Measurements from ENCODE around the gene VAMP2.

The VAMP2 gene

DNA sequence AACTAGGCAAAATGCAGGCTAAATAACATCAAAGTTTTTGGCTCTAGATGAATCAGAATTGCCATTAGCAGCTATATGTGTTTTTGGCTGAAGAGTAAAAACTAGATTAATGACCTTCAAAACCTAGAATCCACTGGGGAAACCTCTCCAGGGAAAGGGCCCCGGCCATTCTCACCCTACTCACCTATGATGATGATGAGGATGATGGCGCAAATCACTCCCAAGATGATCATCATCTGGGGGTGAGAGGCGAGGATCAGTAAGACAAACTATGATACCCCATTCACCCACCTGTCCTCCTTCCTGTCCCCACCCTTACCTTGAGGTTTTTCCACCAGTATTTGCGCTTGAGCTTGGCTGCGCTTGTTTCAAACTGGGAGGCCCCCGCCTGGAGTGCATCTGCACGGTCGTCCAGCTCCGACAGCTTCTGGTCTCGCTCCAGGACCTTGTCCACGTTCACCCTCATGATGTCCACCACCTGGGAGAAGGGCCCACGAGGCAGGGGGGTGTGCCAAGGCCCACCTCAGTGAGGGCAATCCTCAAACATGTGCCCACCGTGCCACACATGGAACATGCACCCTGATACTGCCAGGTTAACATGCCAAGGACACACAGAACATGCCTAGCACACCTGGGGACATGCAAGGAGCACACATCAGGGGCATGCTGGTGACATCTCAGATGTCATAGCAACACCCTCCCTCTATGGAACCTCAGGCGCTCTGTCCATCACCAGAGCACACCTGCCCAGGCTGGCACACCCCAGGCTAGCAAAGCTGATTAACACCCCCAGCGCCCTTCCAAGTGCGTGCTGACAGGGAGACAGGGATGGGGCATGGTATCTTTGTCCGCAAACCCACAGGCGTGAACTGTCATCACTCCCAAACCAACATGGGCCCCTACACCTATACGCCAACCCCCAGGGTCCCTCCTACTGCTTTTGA, 1.2 kb downstream of the VAMP2 start:
- no peak for DNase-seq (ENCODE audit: low read depth)

GRCh38 chr17:8160741-8161221, 2.0 kb downstream of the VAMP2 start:
- H3K4me3 ChIP-seq (ENCODE audit: low read length) = no peak overlapping the region
- no peak for DNase-seq (ENCODE audit: low read depth)
- no peak for TF ChIP-seq CTCF (conservative IDR thresholded peaks at IDR 0.05; ENCODE audit: low read depth, low read length)

More for the DNA sequence above, 1.2 kb downstream of the VAMP2 start:
- peak overlapping the region; percentile 89 for H3K4me3 ChIP-seq (ENCODE audit: low read length)
- TF ChIP-seq CTCF (conservative IDR thresholded peaks at IDR 0.05; ENCODE audit: low read depth, low read length) = no peak

GRCh38 chr17:8160224-8160577, 2.5 kb downstream of the VAMP2 start:
- no peak for DNase-seq (ENCODE audit: low read depth)
- no peak overlapping the region for H3K4me3 ChIP-seq (ENCODE audit: low read length)
- no peak for TF ChIP-seq CTCF (conservative IDR thresholded peaks at IDR 0.05; ENCODE audit: low read depth, low read length)

- H3K4me3 ChIP-seq (ENCODE audit: low read length) = no peak overlapping the region
- TF ChIP-seq CTCF (conservative IDR thresholded peaks at IDR 0.05; ENCODE audit: low read depth, low read length) = no peak
- no peak for DNase-seq (ENCODE audit: low read depth)
Observed at GRCh38 chr17:8159459-8160223, 3.1 kb downstream of the VAMP2 start.

GRCh38 chr17:8159032-8159400, 3.7 kb downstream of the VAMP2 start:
- no peak for DNase-seq (ENCODE audit: low read depth)
- no peak overlapping the region for H3K4me3 ChIP-seq (ENCODE audit: low read length)
- TF ChIP-seq CTCF (conservative IDR thresholded peaks at IDR 0.05; ENCODE audit: low read depth, low read length) = no peak

DNA sequence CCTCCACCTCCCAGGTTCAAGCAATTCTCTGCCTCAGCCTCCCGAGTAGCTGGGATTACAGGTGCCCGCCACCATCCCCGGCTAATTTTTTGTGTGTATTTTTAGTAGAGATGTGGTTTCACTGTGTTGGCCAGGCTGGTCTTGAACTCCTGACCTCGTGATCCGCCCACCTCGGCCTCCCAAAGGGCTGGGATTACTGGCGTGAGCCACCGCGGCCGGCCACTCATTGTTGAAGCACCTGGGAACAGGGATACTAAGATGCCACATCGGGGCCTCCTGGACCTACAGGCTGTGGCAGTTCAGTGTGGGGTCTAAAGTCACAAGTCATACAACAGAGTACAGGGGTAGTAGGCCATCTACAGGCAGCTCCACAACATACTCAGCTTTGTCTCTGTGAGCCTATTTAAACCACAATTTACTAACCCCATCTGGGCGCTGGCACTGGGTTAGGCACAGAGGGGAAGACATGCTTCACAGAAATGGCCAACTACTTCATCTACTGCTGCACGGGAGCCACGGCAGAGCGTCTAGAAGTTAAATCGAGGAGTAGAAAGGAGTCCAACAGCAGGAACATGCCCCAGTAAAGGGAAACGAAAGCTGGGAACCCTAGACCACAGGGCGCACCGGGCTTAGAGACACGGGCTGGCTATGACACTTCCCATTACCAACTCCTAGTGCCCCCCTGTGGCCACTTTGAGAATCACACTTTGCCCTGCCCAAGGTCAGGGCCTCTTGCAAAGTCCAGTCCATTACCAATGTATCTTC, 4.3 kb downstream of the VAMP2 start:
- H3K4me3 ChIP-seq (ENCODE audit: low read length) = no peak overlapping the region
- DNase-seq (ENCODE audit: low read depth) = no peak
- peak; percentile 83 for TF ChIP-seq CTCF (conservative IDR thresholded peaks at IDR 0.05; ENCODE audit: low read depth, low read length)
